GM18520 (cell line): ENCODE results near the gene KCTD13.
A peak's percentile ranks its signal among the peaks of the same experiment; 100 is the strongest.
"Not testable (repeated sequence)": the region's sequence is repeated elsewhere in the genome, so short reads cannot be mapped to it uniquely, and the experiment has no call there.

Source experiments
- ATAC-seq: cut with Tn5 transposase; IDR thresholded peaks from one replicate; pipeline ENCODE4 v1.9.1; 2021; ENCODE audit not compliant: unreplicated experiment

KCTD13 gene

DNA sequence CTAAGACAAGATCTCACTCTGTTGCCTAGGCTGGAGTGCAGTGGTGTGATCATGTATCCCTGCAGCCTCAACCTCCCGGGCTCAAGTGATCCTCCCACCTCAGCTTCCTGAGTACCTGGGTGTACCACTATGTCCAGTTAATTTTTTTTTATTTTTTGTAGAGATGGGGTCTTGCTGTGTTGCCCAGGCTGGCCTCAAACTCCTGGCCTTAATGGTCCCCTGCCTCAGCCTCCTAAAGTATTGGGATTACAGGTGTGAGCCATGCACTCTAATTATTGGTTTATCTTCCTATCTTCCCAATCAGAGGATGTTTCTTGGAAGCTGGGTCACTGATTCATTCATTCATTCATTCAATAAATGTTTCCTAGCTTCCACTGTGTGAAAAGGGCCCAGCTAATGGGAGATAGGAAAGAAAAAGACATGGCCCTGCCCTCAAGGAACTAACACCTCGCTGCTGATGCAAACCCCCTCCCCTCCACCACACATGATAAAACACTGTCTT, 17.3 kb downstream of the KCTD13 start:
- no peak for ATAC-seq

DNA sequence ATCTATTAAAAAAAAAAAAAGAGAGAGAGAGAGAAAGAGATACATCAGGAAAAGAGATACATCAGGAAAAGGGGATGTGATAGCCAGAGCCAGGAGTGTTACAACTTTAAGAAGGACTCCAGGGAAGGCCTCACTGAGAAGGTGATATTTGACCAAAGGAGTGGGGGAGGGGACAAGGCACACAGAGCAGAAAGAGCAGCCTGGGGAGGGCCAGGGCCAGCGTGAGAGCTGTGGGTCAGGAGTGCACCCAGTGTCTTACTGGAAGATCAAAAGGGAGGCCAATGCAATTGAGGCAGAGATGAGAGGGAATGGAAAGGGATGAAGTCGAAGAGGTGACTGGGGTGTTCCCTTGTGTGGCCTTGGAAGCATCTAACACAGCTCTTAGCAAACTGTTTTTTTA, 18.1 kb downstream of the KCTD13 start:
- no peak for ATAC-seq

DNA sequence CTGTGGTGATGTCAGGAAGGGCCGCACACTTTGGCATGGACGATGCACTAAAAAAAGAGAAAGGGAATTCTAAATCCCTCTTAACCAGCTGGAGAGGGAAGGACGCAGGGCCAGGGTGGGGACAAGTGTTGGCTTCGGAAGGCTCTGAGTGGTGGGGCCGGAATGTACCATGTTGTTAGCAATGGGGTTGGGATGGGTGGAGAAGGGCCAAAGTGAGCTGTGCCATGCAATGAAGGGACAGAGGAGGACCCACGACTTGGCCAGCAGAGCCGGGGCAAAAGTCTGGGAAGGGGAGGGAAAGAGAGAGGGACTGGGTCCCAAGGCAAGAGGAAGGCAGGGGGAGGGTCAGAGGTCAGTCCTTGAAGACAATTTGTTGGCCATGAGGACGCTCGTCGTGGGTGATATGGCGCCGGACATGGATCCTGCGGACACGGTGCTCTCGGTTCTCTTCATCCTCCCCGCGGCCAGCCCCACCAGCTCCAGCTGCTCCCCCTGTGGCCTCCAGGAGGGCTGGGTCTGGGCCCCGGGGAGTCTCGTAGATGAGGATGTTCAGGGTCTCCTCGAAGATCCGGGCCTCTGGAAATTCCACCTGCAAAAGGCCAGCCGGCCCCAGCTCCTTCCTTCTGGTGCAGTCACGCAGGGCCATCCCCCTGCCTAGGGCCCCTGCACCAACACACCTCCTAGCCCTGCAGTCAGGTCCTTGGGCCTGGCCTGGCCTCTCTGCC, 19.3 kb downstream of the KCTD13 start:
- ATAC-seq: no peak

DNA sequence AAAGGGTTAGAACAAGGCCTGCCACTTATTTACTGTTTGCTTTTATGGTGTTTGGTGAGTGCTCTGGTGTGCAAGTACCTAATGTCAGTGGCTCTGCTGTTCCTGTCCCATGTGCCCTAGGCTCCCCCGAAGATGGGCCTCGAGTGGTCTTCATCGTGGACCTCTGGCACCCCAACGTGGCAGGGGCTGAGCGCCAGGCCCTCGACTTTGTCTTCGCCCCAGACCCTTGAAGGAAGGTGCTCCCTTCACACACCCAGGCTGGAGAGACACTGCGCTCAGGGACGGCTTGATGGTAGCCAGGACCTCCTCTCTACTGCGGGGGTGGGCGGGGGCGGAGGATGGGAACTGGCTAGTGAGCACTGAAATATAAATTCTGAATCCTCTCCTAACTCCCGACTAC, 20.4 kb downstream of the KCTD13 start:
- no peak for ATAC-seq

DNA sequence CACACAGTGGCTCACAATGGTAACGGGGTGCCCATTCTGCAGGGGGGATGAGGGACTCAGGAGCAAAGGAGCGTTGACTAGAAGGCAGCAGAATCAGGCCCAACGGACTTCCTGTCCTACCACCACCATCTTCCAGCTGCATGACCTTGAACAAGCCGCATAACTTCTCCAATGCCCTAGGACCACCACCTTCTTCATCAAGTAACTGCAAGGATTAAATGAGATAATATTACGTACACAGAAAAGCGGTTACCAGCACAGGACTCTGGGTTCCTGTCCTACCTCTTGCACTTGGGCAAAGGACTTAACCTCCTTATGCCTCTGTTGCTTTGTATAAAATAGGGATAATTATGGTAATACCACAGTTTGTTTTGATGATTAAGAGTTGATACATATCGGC, 21.1 kb downstream of the KCTD13 start:
- ATAC-seq: no peak

DNA sequence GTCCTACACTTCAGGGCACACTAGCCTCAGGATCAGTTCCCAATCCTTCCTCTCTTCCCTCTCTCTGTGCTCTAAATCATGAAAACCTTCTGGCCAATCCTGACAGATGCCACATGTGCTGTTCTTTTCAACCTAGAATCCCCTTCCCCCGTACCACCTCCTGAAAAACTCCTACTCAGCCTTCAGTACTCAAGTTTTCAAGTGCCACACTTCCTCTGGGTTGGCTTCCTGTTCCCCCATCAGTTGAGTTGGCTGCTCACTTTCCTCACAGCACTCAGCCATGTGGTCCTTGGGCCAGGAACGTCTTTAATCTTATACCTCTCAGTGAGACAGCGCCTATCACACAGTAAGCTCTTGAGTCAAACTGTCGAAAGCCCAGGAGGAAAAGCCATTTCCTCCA, 22.4 kb downstream of the KCTD13 start:
- no peak for ATAC-seq

DNA sequence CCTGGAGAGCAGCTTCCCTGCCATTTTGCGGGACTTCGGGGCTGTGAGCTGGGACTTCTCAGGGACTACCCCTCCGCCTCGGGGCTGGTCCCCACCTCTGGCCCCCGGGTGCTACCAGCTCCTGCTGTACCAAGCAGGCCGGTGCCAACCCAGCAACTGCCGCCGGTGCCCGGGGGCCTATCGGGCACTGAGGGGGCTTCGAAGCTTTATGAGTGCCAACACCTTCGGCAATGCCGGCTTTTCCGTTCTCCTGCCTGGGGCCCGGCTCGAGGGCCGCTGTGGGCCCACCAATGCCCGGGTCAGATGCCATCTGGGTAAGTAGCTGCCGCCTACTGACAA, 24.4 kb downstream of the KCTD13 start:
- ATAC-seq: no peak

DNA sequence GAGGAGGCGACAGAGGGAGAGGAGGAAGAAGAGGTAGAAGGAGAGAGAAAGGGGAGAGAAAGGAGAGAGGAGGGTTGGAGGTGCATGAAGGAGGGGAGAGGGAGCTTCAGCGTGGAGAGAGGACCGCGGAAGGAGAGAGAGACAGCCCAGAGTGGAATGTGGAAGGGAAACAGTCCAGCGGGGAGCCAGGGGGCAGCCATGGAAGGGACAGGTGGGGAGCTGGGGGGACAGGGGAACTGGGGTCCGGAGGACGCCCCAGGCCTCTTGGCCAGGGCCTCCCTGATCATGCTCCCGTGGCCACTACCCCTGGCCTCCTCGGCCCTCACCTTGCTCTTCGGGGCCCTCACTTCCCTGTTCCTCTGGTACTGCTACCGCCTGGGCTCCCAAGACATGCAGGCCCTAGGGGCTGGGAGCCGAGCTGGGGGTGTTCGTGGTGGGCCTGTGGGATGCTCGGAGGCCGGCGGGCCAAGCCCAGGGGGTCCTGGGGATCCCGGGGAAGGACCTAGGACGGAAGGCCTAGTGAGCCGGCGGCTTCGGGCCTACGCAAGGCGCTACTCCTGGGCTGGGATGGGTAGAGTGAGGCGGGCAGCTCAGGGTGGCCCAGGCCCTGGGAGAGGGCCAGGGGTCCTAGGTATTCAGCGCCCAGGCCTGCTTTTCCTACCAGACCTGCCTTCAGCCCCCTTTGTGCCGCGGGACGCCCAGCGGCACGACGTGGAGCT, 25.0 kb downstream of the KCTD13 start:
- ATAC-seq: no peak

DNA sequence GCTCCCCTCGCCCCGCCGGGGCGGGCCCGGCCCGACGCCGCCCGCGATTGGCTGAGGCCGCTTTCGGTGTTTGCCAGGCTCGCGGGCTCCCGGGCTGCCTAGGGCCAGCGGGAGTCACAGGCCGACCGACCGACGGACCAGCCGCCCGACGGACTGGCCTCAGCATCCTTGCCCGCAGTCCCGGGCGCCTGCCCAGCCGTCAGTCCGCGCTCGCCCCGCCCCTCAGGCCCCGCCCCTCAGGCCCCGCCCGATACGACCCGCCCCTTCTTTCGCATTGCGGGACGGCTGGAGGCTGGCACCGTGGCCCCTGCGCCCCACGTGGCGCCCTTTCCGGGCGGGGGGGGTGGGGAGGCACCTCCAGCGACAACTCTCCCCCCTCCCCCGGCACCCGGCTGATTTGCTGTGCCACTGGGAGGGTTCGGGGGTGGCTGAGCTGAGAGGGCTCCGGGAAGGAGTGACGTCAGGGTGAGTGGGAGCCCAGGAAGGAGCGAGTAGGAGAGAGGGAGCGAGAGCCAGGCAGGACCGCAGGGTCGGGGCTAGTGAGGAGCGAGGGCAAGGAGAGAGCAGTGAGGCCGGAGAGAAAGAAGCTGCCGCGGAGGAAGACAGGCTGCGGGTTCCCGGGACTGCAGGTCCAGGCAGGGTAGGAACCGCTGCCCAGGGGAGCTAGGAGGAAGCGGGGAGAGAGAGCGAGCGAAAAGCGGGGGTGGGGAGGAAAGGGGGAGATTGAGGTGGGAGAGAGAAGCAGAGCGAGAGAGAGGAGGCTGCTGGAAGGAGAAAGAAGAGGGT, 25.7 kb downstream of the KCTD13 start, which contains the start of gene ASPHD1:
TSS of gene ASPHD1 (plus strand) at position 387 of the 786 bp plus-strand sequence. CDS start 484 bp downstream, outside the sequence.
- peak; percentile 55 for ATAC-seq

DNA sequence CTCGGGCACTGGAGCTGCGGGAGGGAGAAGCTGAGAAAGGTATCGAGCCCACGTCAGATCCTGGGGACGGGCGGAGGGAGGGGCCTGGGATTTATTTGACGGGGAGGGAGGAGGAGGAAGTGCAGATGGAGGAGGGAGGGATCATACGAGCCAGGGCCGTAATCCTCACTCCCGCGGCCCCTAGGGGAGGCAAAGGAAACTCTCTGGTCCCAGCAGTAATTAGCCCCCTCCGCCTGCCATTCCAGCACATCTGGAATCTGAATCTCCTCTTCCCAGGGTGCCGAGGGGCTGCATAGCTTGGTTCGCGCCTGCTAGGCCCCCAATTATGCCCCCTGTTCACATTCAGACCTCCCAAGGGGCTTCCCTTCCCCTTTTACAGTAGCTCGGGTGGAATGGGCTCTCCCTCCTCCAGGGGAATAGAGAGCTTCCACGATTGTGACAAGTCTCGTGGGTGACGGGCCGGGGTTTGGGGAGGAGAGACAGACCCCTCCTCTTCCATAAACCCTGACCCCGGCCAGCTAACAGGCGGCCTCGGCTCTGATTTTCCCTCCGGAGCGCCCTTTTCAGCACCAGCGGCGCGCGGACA, 26.4 kb downstream of the KCTD13 start, which contains the start of gene SEZ6L2:
TSS of gene SEZ6L2 (minus strand) at position 35 of the 586 bp plus-strand sequence. CDS start 531 bp downstream, outside the sequence.
- ATAC-seq: no peak

DNA sequence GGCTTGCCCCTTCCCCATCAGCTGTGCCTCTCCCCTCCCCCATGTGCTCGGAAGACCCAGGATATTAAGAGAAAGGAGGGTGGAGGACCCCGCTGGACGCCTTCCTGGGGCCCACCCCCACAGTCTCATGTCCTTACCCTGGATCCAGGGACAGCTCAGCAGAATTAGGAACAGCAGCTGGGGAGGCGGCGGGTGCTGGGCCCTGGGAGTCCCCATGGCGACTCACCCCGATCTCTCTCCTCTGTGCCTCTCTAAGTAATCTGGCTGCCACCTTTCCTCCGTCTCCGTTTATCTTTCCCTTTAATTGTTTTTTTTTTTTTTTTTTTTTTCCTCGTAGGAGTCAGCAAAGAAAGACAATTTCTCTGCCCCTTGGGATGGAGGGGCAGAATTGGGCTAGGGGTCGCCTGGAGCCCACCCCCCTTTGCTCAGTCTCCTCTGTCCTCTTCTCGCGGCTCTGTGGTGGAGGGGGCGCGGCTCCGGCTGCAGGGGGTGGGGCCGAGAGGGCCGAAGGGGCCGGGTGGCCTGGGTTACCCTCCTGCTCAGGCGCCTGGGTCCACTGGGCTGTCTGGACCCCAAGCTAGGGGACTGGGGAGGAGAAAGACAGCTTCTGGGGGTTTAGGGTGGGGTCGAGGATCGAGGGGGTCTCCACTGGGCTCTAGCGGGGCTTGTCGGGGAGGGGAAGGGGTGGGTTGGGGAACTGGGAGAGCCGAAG, 27.1 kb downstream of the KCTD13 start:
- no peak for ATAC-seq

DNA sequence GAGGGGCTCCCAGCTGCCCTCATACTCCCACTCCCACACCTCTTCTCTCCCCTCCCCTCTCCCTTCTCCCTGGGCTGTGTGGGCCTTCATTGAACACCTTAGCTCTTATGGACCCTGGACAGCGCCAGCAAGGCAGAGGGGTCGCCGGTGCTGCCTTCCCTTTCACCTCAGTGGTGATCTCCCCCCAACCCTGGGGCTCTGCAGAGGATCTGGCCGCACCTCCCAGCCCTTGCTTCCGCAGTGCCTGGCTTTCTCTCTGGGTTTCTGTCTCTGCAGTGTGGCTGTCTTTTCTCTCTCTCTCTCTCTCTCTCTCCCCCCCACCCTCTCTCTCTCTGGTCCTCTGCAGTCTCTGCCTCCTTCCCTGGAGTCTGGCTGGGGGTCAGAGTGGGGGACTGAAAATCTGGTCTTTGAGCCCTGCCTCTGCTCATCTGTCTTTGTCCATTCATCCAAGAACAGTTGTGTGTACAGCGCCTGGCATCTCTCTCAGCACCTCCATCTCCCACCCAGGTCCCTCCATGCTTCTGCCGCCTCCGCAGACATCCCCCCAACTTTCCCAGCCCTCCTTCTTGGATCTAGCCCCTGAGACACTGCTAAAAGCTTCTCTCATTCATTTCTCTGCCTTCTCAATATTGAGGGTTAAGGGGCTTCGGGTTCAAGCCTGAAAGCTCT, 27.8 kb downstream of the KCTD13 start:
- no peak for ATAC-seq

DNA sequence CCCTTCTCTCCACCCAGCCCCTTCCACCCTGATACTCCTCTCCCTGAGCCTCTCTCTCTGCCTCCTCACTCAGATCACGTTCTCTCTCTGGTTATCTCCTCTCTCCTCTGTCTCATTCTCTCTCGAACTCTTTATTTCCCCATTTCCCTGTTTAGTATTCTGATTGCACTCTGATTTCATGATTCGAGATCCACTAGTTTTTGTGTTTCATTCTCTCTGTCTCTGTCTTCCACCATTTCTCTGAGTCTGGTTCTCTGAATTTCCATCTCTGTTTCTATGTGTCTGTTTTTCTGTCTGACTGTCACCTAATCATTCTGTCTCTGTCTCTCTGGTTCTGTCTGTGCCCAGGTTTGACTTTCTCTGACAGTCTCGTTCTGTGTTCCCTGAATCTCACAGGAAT, 28.7 kb downstream of the KCTD13 start:
- ATAC-seq: no peak

DNA sequence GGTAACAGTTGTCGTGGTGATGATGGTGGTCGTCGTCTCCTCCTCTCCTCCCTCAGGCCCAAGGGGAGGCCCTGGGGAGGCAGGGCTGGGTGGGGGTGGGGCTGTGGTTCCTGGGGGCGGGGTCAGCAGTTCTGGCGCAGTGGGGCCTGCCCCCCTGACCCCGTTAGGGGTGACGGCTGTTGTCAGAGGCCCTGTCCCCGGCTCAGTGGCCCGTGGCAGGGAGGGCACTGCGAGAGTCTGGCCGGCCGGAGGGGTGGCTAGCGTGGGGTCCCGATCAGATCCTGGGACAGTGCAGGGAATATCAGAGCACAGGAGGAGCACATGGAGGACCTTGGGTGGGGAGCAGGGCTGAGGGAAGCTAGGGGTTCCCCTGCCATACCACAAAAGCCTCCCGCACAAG, 29.2 kb downstream of the KCTD13 start:
- ATAC-seq: no peak

DNA sequence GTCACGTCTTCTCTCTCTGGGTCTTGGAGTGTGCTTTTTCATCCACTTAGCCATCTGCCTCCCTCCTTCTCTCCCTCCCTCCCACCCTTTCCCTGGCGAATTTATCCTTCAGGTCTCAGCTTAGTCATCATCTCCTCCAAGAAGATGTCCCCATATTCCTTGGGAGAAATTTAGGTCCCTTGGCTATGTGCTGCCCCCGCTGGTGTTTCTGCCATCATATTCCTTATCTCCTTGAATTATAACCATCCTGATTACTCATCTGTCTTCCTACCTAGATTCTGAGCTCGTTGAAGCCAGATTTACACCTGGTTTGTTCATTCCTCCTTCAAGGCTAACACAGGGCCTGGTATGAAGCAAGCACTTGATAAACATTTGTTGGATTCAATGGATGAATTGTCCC, 31.7 kb downstream of the KCTD13 start:
- no peak for ATAC-seq

DNA sequence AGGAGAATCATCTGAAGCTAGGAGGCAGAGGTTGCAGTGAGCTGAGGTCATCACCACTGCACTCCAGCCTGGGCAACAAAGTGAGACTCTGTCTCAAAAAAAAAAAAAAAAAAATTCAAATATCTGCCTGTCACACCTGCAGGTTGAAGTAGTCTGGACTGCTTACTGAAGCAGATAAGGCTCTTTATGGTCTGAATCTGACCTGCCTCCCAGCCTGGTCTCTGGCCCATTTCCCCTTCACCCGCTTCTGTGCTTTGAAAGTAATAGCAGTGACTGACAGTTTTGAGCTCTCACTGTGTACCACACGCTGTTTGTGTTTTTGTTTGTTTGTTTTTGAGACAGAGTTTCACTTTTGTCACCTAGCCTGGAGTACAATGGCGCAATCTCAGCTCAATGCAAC, 32.5 kb downstream of the KCTD13 start:
- ATAC-seq: no peak

DNA sequence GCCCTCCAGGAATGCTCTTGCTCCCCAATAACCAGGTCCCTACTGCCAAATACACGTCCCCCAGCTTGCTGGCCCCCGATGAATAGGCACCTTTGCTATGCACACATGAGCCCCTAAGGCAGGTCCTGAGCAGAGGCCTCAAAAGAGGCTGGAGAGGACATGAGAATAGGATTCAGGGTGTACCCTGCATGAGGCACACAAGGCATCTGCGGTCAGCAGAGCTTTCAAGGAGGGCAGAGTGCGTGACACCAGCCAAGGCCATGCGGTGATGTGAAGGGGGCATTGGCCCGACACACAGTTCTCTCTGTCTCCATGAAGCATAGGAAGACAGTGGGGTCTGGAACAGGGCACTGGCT, 33.6 kb downstream of the KCTD13 start:
- no peak for ATAC-seq

DNA sequence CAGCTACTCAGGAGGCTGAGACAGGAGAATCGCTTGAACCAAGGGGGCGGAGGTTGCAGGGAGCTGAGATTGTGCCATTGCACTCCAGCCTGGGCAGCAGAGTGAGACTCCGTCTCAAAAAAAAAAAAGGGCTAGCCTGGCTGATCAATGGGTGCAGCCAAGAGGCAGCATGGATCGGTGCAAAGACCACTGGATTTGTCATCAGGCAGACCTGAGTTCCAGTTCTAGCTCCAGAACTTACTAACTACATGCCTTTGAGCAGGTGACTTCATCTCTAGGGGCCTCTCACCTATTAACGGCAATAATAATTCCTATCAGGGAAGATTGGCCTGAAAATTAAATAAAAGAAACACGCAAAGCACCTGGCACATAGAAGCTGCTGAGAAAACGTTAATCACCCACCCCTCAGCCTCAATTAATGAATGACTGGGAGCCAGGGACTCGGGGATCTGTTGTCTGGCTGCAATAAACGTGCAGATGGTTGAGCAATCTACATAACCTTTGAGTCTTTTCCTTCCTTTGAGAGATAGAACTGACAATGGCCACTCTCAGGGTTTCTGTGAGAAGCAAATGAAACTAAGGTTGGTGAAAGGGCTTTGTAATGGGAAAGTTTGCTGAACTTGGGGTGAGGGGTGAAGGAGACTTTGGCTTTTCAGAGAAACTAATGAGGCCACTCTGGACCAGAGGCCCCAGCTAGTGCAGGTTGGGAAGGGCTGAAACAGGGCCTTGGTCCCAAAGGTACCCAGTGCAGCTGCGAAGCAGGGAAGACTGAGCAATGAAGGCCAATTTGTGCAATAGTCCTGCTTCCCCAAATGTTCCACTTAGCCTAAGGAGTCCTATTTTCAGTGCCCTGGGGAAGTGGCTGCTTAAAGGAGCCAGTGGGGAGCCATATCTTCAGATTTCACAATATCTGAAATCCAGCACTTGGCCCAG, 34.2 kb downstream of the KCTD13 start:
- ATAC-seq: no peak

DNA sequence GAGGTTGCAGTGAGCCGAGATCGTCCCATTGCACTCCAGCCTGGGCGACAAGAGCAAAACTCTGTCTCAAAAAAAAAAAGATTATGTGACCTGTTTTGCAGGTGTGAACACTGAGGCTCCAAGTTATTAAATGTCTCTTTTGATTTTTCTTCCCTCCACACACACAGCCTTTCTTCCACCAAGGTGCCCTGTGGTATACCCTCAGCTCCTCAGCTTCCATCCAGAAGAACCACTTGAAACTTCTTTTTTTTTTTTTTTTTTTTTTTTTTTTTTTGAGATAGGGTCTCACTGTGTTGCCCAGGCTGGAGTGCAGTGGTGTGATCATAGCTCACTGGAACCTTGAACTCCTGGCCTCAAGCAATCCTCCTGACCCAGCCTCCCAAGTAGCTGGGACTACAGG, 36.7 kb downstream of the KCTD13 start:
- ATAC-seq: not testable (repeated sequence)
